ENCODE measurements around the gene RDH5.

The RDH5 gene

GRCh38 chr12:55715169-55715764 lies 4.9 kb upstream of the RDH5 start:
- peak overlapping the region; percentile 87 to 95 for H3K9ac ChIP-seq (ENCODE audit: low read length in 2 of 2)
- no peaks in the 10 kb centered on the region for H3K9me3 ChIP-seq (ENCODE audit: control insufficient read depth in 2 of 2, low read length in 2 of 2)
- H3K4me1 ChIP-seq (ENCODE audit: control insufficient read depth, insufficient read depth, low read length): peaks cover 71% of the 10 kb centered on the region
- peaks cover 0 to 3% of the 10 kb centered on the region in 2 donors for H3K36me3 ChIP-seq (ENCODE audit: control insufficient read depth in 2 of 2, insufficient read depth in 2 of 2, low read length in 2 of 2)
- H3K27ac ChIP-seq (ENCODE audit: low read length): peak overlapping the region; percentile 98
- H3K4me3 ChIP-seq (ENCODE audit: low read length in 2 of 2): peak overlapping the region; percentile 63 to 88
- H3K27me3 ChIP-seq (ENCODE audit: control insufficient read depth in 1 of 2, insufficient read depth in 2 of 2, low read length in 2 of 2): no peaks in the 10 kb centered on the region

GRCh38 chr12:55715833-55716581 lies 4.2 kb upstream of the RDH5 start, which contains the start of gene BLOC1S1:
Gene BLOC1S1 (plus strand): TSS chr12:55716046. CDS start chr12:55716052, 6 bp downstream.
- Histone ChIP-seq H3K9me3 (ENCODE audit: control insufficient read depth in 2 of 2, low read length in 2 of 2) (no peaks in the 10 kb centered on the region), H3K9ac (ENCODE audit: low read length in 2 of 2) (peak within 1 kb of the TSS; percentile 87 to 95)

GRCh38 chr12:55716582-55716957 lies 3.6 kb upstream of the RDH5 start:
- Histone ChIP-seq H3K4me1 (ENCODE audit: control insufficient read depth, insufficient read depth, low read length) (peaks cover 79% of the 10 kb centered on the region), H3K27me3 (ENCODE audit: control insufficient read depth in 1 of 2, insufficient read depth in 2 of 2, low read length in 2 of 2) (no peaks in the 10 kb centered on the region), H3K4me3 (ENCODE audit: low read length in 2 of 2) (peak overlapping the region; percentile 63 to 88), H3K27ac (ENCODE audit: low read length) (peak overlapping the region; percentile 98), H3K36me3 (ENCODE audit: control insufficient read depth in 2 of 2, insufficient read depth in 2 of 2, low read length in 2 of 2) (peaks cover 0 to 3% of the 10 kb centered on the region in 2 donors), H3K9ac (ENCODE audit: low read length in 2 of 2) (peak overlapping the region; percentile 87 to 95), H3K9me3 (ENCODE audit: control insufficient read depth in 2 of 2, low read length in 2 of 2) (no peaks in the 10 kb centered on the region)

More at GRCh38 chr12:55715833-55716581, 4.2 kb upstream of the RDH5 start, which contains the start of gene BLOC1S1:
- Histone ChIP-seq H3K4me1 (ENCODE audit: control insufficient read depth, insufficient read depth, low read length) (peaks cover 73% of the 10 kb centered on the region), H3K4me3 (ENCODE audit: low read length in 2 of 2) (peak within 1 kb of the TSS; percentile 63 to 88), H3K36me3 (ENCODE audit: control insufficient read depth in 2 of 2, insufficient read depth in 2 of 2, low read length in 2 of 2) (peaks cover 0 to 3% of the 10 kb centered on the region in 2 donors), H3K27ac (ENCODE audit: low read length) (peak within 1 kb of the TSS; percentile 98), H3K27me3 (ENCODE audit: control insufficient read depth in 1 of 2, insufficient read depth in 2 of 2, low read length in 2 of 2) (no peaks in the 10 kb centered on the region)

GRCh38 chr12:55717011-55718007 lies 2.9 kb upstream of the RDH5 start:
- H3K27ac ChIP-seq (ENCODE audit: low read length): peak overlapping the region; percentile 98
- H3K4me3 ChIP-seq (ENCODE audit: low read length in 2 of 2): peak overlapping the region; percentile 63 to 88
- H3K9me3 ChIP-seq (ENCODE audit: control insufficient read depth in 2 of 2, low read length in 2 of 2): no peaks in the 10 kb centered on the region
- H3K27me3 ChIP-seq (ENCODE audit: control insufficient read depth in 1 of 2, insufficient read depth in 2 of 2, low read length in 2 of 2): no peaks in the 10 kb centered on the region
- H3K36me3 ChIP-seq (ENCODE audit: control insufficient read depth in 2 of 2, insufficient read depth in 2 of 2, low read length in 2 of 2): peaks cover 0 to 3% of the 10 kb centered on the region in 2 donors
- H3K9ac ChIP-seq (ENCODE audit: low read length in 2 of 2): peak overlapping the region; percentile 87 to 95
- H3K4me1 ChIP-seq (ENCODE audit: control insufficient read depth, insufficient read depth, low read length): peaks cover 77% of the 10 kb centered on the region

- H3K9me3 ChIP-seq (ENCODE audit: control insufficient read depth in 2 of 2, low read length in 2 of 2): no peaks in the 10 kb centered on the region
- peaks cover 71% of the 10 kb centered on the region for H3K4me1 ChIP-seq (ENCODE audit: control insufficient read depth, insufficient read depth, low read length)
- H3K9ac ChIP-seq (ENCODE audit: low read length in 2 of 2): peak overlapping the region; percentile 13 to 87
These were observed 2.2 kb upstream of the RDH5 start for GRCh38 chr12:55718015-55718414.

GRCh38 chr12:55718624-55719275 lies 1.4 kb upstream of the RDH5 start:
- peaks cover 75% of the 10 kb centered on the region for H3K4me1 ChIP-seq (ENCODE audit: control insufficient read depth, insufficient read depth, low read length)
- H3K9me3 ChIP-seq (ENCODE audit: control insufficient read depth in 2 of 2, low read length in 2 of 2): no peaks in the 10 kb centered on the region
- peaks cover 6 to 7% of the 10 kb centered on the region in 2 donors for H3K36me3 ChIP-seq (ENCODE audit: control insufficient read depth in 2 of 2, insufficient read depth in 2 of 2, low read length in 2 of 2)
- H3K9ac ChIP-seq (ENCODE audit: low read length in 2 of 2): peak overlapping the region in 1 of 2 donors; percentile 87
- H3K4me3 ChIP-seq (ENCODE audit: low read length in 2 of 2): peak overlapping the region in 1 of 2 donors; percentile 22
- H3K27me3 ChIP-seq (ENCODE audit: control insufficient read depth in 1 of 2, insufficient read depth in 2 of 2, low read length in 2 of 2): no peaks in the 10 kb centered on the region
- H3K27ac ChIP-seq (ENCODE audit: low read length): peak overlapping the region; percentile 98

More at GRCh38 chr12:55718015-55718414, 2.2 kb upstream of the RDH5 start:
- Histone ChIP-seq H3K36me3 (ENCODE audit: control insufficient read depth in 2 of 2, insufficient read depth in 2 of 2, low read length in 2 of 2) (peaks cover 3% of the 10 kb centered on the region in 2 donors), H3K27ac (ENCODE audit: low read length) (peak overlapping the region; percentile 98), H3K27me3 (ENCODE audit: control insufficient read depth in 1 of 2, insufficient read depth in 2 of 2, low read length in 2 of 2) (no peaks in the 10 kb centered on the region), H3K4me3 (ENCODE audit: low read length in 2 of 2) (peak overlapping the region in 1 of 2 donors; percentile 15)

- peaks cover 10 to 13% of the 10 kb centered on the region in 2 donors for H3K36me3 ChIP-seq (ENCODE audit: control insufficient read depth in 2 of 2, insufficient read depth in 2 of 2, low read length in 2 of 2)
- H3K27ac ChIP-seq (ENCODE audit: low read length): peak overlapping the region; percentile 98
- peak overlapping the region in 1 of 2 donors; percentile 63 for H3K4me3 ChIP-seq (ENCODE audit: low read length in 2 of 2)
- peak overlapping the region; percentile 60 to 87 for H3K9ac ChIP-seq (ENCODE audit: low read length in 2 of 2)
- H3K4me1 ChIP-seq (ENCODE audit: control insufficient read depth, insufficient read depth, low read length): peaks cover 81% of the 10 kb centered on the region
- H3K27me3 ChIP-seq (ENCODE audit: control insufficient read depth in 1 of 2, insufficient read depth in 2 of 2, low read length in 2 of 2): no peaks in the 10 kb centered on the region
- no peaks in the 10 kb centered on the region for H3K9me3 ChIP-seq (ENCODE audit: control insufficient read depth in 2 of 2, low read length in 2 of 2)
These were observed 822 bp upstream of the RDH5 start for GRCh38 chr12:55719371-55719770.

- peak overlapping the region; percentile 36 to 52 for H3K9ac ChIP-seq (ENCODE audit: low read length in 2 of 2)
These were observed 776 bp downstream of the RDH5 start for GRCh38 chr12:55720894-55721444.

GRCh38 chr12:55721601-55722213 lies 1.5 kb downstream of the RDH5 start:
- Histone ChIP-seq H3K4me1 (ENCODE audit: control insufficient read depth, insufficient read depth, low read length) (peaks cover 89% of the 10 kb centered on the region), H3K27ac (ENCODE audit: low read length) (peak overlapping the region; percentile 98), H3K9ac (ENCODE audit: low read length in 2 of 2) (peak overlapping the region in 1 of 2 donors; percentile 52), H3K36me3 (ENCODE audit: control insufficient read depth in 2 of 2, insufficient read depth in 2 of 2, low read length in 2 of 2) (peaks cover 30 to 32% of the 10 kb centered on the region in 2 donors), H3K27me3 (ENCODE audit: control insufficient read depth in 1 of 2, insufficient read depth in 2 of 2, low read length in 2 of 2) (no peaks in the 10 kb centered on the region), H3K9me3 (ENCODE audit: control insufficient read depth in 2 of 2, low read length in 2 of 2) (no peaks in the 10 kb centered on the region), H3K4me3 (ENCODE audit: low read length in 2 of 2) (peak overlapping the region in 1 of 2 donors; percentile 63)

More at GRCh38 chr12:55720894-55721444, 776 bp downstream of the RDH5 start:
- Histone ChIP-seq H3K36me3 (ENCODE audit: control insufficient read depth in 2 of 2, insufficient read depth in 2 of 2, low read length in 2 of 2) (peaks cover 26% of the 10 kb centered on the region in 2 donors), H3K4me1 (ENCODE audit: control insufficient read depth, insufficient read depth, low read length) (peaks cover 87% of the 10 kb centered on the region), H3K27ac (ENCODE audit: low read length) (peak overlapping the region; percentile 98), H3K9me3 (ENCODE audit: control insufficient read depth in 2 of 2, low read length in 2 of 2) (no peaks in the 10 kb centered on the region), H3K27me3 (ENCODE audit: control insufficient read depth in 1 of 2, insufficient read depth in 2 of 2, low read length in 2 of 2) (no peaks in the 10 kb centered on the region), H3K4me3 (ENCODE audit: low read length in 2 of 2) (peak overlapping the region; percentile 40 to 63)

Data from stomach smooth muscle (tissue), 2 donors.